ENCODE data around the gene RNASET2. TPM values are rescaled to one million over a fixed set of nuclear protein-coding genes. Genes with fewer than 3 reads are reported as not detected.

Gene RNASET2
- total RNA-seq, 2 donors from 2014 or later: 87.1 to 126 TPM

DNA sequence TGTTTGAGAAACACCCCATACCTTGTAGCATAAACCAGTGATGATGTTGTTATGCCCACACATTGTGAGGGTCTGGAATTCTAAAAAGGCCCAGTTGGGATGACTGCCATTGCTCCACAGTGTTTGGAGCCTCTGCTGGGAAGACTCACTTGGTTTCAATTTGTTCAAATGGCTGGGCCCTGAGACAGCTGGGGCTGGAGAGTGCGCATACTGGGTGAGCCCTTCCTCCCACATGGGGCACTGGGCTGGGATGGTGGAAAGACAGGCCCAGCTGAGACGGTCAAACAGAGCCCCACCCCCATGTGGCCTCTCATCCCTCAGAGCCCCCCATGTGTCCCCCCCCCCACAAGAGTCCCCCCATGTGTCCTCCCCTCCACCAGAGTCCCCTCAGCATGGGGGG lies 20.3 kb upstream of the RNASET2 start:
- Histone ChIP-seq H3K36me3 (no peaks in the 10 kb centered on the region), H3K9me3 (no peaks in the 10 kb centered on the region), H3K4me3 (no peak overlapping the region), H3K27me3 (no peaks in the 10 kb centered on the region), H3K4me1 (no peaks in the 10 kb centered on the region), H3K9ac (ENCODE audit: low read depth in 2 of 2, low read length in 2 of 2) (no peak overlapping the region), H3K27ac (no peak overlapping the region)
- intact Hi-C loops (cut with DNase I): no loop called here
- DNase-seq: no peak
- TF ChIP-seq CTCF (IDR thresholded peaks at IDR 0.05): no peak

DNA sequence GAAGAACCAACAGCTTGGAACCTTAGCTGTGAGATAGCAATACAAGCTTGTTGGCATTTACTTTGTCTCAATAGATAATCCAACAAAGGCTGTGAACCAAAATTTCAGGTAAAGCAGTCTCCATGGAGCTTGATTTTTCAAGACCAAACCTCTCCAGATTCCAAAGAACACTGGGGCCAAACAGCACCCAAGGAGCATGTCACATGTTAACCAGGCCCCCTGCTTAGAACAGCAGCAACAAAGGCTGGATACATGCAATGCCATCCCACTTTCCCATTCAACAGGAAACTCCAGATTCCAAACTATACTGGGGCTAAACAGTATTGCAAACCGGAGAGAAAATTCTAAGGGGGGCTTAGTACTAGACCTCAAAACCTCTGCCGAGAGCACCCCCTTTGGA lies 15.8 kb upstream of the RNASET2 start:
- intact Hi-C loops (cut with DNase I): no loop called here
- no peaks in the 10 kb centered on the region for H3K27me3 ChIP-seq
- no peak overlapping the region for H3K9ac ChIP-seq (ENCODE audit: low read depth in 2 of 2, low read length in 2 of 2)
- H3K27ac ChIP-seq: no peak overlapping the region
- no peak overlapping the region for H3K4me3 ChIP-seq
- DNase-seq: no peak
- H3K4me1 ChIP-seq: no peaks in the 10 kb centered on the region
- H3K36me3 ChIP-seq: no peaks in the 10 kb centered on the region
- H3K9me3 ChIP-seq: no peaks in the 10 kb centered on the region
- TF ChIP-seq CTCF (IDR thresholded peaks at IDR 0.05): no peak

DNA sequence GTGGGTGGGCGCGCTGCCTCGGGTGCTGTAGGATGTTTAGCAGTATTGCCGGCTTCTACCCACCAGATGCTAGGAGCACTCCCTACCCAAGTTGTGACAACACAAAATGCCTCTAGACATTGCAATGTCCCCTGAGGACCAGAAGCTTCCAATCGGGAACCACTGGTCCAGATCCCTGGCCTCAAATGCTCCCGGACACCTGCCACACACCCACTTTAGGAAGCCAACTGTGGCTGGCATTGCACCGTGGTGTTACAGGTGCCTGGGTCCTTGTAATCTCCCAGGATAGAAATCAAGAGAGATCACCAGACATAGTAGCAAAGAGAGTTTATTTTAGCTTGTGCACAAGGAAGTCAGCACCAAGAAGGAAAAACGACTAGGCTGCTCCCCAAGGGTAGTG lies 14.9 kb upstream of the RNASET2 start:
- Histone ChIP-seq H3K9ac (ENCODE audit: low read depth in 2 of 2, low read length in 2 of 2) (no peak overlapping the region), H3K36me3 (no peaks in the 10 kb centered on the region), H3K4me1 (no peaks in the 10 kb centered on the region), H3K4me3 (no peak overlapping the region), H3K9me3 (no peaks in the 10 kb centered on the region), H3K27me3 (no peaks in the 10 kb centered on the region), H3K27ac (no peak overlapping the region)
- peak; percentile 11 for DNase-seq
- TF ChIP-seq CTCF (IDR thresholded peaks at IDR 0.05): no peak
- intact Hi-C loops (cut with DNase I): no loop called here

- no peak overlapping the region for H3K9ac ChIP-seq (ENCODE audit: low read depth in 2 of 2, low read length in 2 of 2)
- no peaks in the 10 kb centered on the region for H3K36me3 ChIP-seq
- no peaks in the 10 kb centered on the region for H3K4me1 ChIP-seq
- DNase-seq: peak; percentile 12
- H3K4me3 ChIP-seq: no peak overlapping the region
- no peak for TF ChIP-seq CTCF (IDR thresholded peaks at IDR 0.05)
- intact Hi-C loops (cut with DNase I): no loop called here
- H3K9me3 ChIP-seq: no peaks in the 10 kb centered on the region
- no peak overlapping the region for H3K27ac ChIP-seq
- H3K27me3 ChIP-seq: no peaks in the 10 kb centered on the region
Measured at GRCh38 chr6:166970776-166971175, 14.4 kb upstream of the RNASET2 start.

DNA sequence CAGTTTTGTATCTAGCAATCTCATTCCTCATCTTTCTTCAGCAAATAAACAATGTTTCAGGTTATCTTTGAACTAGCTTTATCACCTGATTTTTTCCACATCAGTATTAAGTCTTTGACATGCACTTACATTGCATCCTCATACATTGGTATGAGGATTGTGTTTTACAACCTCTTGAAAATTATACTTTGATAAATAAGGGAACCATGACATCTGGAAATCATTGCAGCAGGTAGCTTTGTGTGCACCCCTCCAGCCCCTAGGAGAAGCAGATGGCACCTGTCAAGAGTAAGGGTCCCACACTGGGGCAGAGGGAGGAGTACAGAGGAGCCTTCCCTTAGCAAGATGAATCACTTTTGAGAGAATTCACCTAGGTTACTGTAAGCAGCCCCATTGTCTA lies 13.7 kb upstream of the RNASET2 start:
- no peak for TF ChIP-seq CTCF (IDR thresholded peaks at IDR 0.05)
- intact Hi-C loops (cut with DNase I): no loop called here

More for the DNA sequence above, 13.7 kb upstream of the RNASET2 start:
- Histone ChIP-seq H3K9ac (ENCODE audit: low read depth in 2 of 2, low read length in 2 of 2) (no peak overlapping the region), H3K9me3 (no peaks in the 10 kb centered on the region), H3K27me3 (no peaks in the 10 kb centered on the region), H3K4me1 (no peaks in the 10 kb centered on the region), H3K27ac (no peak overlapping the region), H3K4me3 (no peak overlapping the region), H3K36me3 (no peaks in the 10 kb centered on the region)
- no peak for DNase-seq
